WTC11 (cell line): ENCODE measurements around the gene EFCAB14. TPM values are rescaled to one million over a fixed set of nuclear protein-coding genes. Genes with fewer than 3 reads are reported as not detected.
"Not testable (repeated sequence)": the region's sequence is repeated elsewhere in the genome, so short reads cannot be mapped to it uniquely, and the experiment has no call there.

ENCODE experiments used
- ATAC-seq: fragments of 200-7000 bp; cut with Tn5 transposase; 2 replicates; pipeline ENCODE4 v1.10.0; 2021; ENCODE audit warnings: mild to moderate bottlenecking, moderate library complexity
- CTCF ChIA-PET: fragments of 300-600 bp; sonication (Branson Sonifier 250); formaldehyde crosslinking; loops from one replicate; lab custom pipeline; 2021; ENCODE audit warnings: antibody characterized with exemption; lab: Charles Lee
- POLR2A ChIA-PET: fragments of 350-600 bp; sonication (Branson Sonifier 250); formaldehyde crosslinking; loops from one replicate; lab custom pipeline; 2021; ENCODE audit warnings: antibody characterized with exemption; lab: Charles Lee
- DNase-seq: peaks from one replicate; pipeline ENCODE4 v3.0.0; 2021; ENCODE audit warnings: low spot score
- H3K27ac Mint-ChIP-seq: 2 replicates; pipeline ENCODE4 v1.8.0; 2021; ENCODE audit warnings: mixed read lengths
- H3K27me3 Mint-ChIP-seq: 2 replicates; pipeline ENCODE4 v1.8.0; 2021; ENCODE audit warnings: low read depth, mild to moderate bottlenecking, moderate library complexity, mixed read lengths
- H3K36me3 Mint-ChIP-seq: 2 replicates; pipeline ENCODE4 v1.8.0; 2021; ENCODE audit warnings: mixed read lengths
- H3K4me1 Mint-ChIP-seq: 2 replicates; pipeline ENCODE4 v1.8.0; 2022; ENCODE audit warnings: mixed read lengths
- H3K4me3 Mint-ChIP-seq: 2 replicates; pipeline ENCODE4 v1.8.0; 2021; ENCODE audit warnings: mild to moderate bottlenecking, moderate library complexity, mixed read lengths
- H3K9me3 Mint-ChIP-seq: 2 replicates; pipeline ENCODE4 v1.8.0; 2021; ENCODE audit warnings: mixed read lengths
- ARID4B ChIP-seq: sonication (generic); formaldehyde crosslinking; IDR thresholded peaks from 2 replicates; pipeline ENCODE4 v1.8.0; 2023; ENCODE audit warnings: missing genetic modification reagents, mild to moderate bottlenecking, borderline replicate concordance
- ATF6 ChIP-seq: sonication (generic); formaldehyde crosslinking; IDR thresholded peaks from 2 replicates; pipeline ENCODE4 v1.8.1; 2023; ENCODE audit warnings: mild to moderate bottlenecking, missing genetic modification reagents
- CREB1 ChIP-seq: sonication (generic); formaldehyde crosslinking; IDR thresholded peaks from 2 replicates; pipeline ENCODE4 v1.8.0; 2023; ENCODE audit warnings: mild to moderate bottlenecking, missing genetic modification reagents
- CTCF ChIP-seq: fragments of 200-600 bp; IDR thresholded peaks from 2 replicates; pipeline ENCODE4 v1.8.0; 2022; ENCODE audit warnings: antibody characterized with exemption
- ETV6 ChIP-seq: sonication (generic); formaldehyde crosslinking; IDR thresholded peaks from 2 replicates; pipeline ENCODE4 v1.8.1; 2022; ENCODE audit warnings: mild to moderate bottlenecking, missing genetic modification reagents
- FOXP1 ChIP-seq: sonication (generic); formaldehyde crosslinking; IDR thresholded peaks from 2 replicates; pipeline ENCODE4 v1.8.0; 2022; ENCODE audit warnings: missing genetic modification reagents, mild to moderate bottlenecking, moderate library complexity, borderline replicate concordance
- FOXP4 ChIP-seq: sonication (generic); formaldehyde crosslinking; IDR thresholded peaks from 2 replicates; pipeline ENCODE4 v1.8.0; 2022; ENCODE audit warnings: mild to moderate bottlenecking, missing genetic modification reagents
- GABPB1 ChIP-seq: sonication (generic); formaldehyde crosslinking; IDR thresholded peaks from 2 replicates; pipeline ENCODE4 v1.8.1; 2023; ENCODE audit warnings: mild to moderate bottlenecking, missing genetic modification reagents
- HMGA2 ChIP-seq: fragments of 250-450 bp; sonication (Bioruptor Pico); IDR thresholded peaks from 2 replicates; pipeline ENCODE4 v1.4.0; 2021; ENCODE audit warnings: mild to moderate bottlenecking, moderate library complexity
- HMGXB4 ChIP-seq: sonication (generic); formaldehyde crosslinking; IDR thresholded peaks from 2 replicates; pipeline ENCODE4 v1.8.1; 2023; ENCODE audit warnings: mild to moderate bottlenecking, moderate library complexity, missing genetic modification reagents
- MYBL2 ChIP-seq: sonication (generic); formaldehyde crosslinking; IDR thresholded peaks from 2 replicates; pipeline ENCODE4 v1.8.1; 2023; ENCODE audit warnings: mild to moderate bottlenecking, moderate library complexity, missing genetic modification reagents
- NR2C2 ChIP-seq: sonication (generic); formaldehyde crosslinking; IDR thresholded peaks from 2 replicates; pipeline ENCODE4 v1.8.0; 2022; ENCODE audit warnings: mild to moderate bottlenecking, missing genetic modification reagents
- TEAD4 ChIP-seq: sonication (generic); formaldehyde crosslinking; IDR thresholded peaks from 2 replicates; pipeline ENCODE4 v1.8.0; 2022; ENCODE audit warnings: mild to moderate bottlenecking, missing genetic modification reagents
- ZBTB21 ChIP-seq: sonication (generic); formaldehyde crosslinking; IDR thresholded peaks from 2 replicates; pipeline ENCODE4 v1.8.1; 2023; ENCODE audit warnings: mild to moderate bottlenecking, missing genetic modification reagents, borderline replicate concordance
- ZBTB43 ChIP-seq: sonication (generic); formaldehyde crosslinking; IDR thresholded peaks from 2 replicates; pipeline ENCODE4 v1.8.1; 2023; ENCODE audit warnings: mild to moderate bottlenecking, missing genetic modification reagents
- ZMAT4 ChIP-seq: fragments of 250-450 bp; sonication (Bioruptor Pico); IDR thresholded peaks from 2 replicates; pipeline ENCODE4 v1.9.0; 2021; ENCODE audit warnings: mild to moderate bottlenecking
- ZNF121 ChIP-seq: sonication (generic); formaldehyde crosslinking; IDR thresholded peaks from 2 replicates; pipeline ENCODE4 v1.8.0; 2023; ENCODE audit warnings: missing genetic modification reagents
- ZNF416 ChIP-seq: fragments of 250-450 bp; sonication (Bioruptor Pico); IDR thresholded peaks from 2 replicates; pipeline ENCODE4 v1.9.0; 2021; ENCODE audit warnings: mild to moderate bottlenecking, inconsistent platforms
- ZNF512 ChIP-seq: sonication (generic); formaldehyde crosslinking; IDR thresholded peaks from 2 replicates; pipeline ENCODE4 v1.8.1; 2022; ENCODE audit warnings: missing genetic modification reagents, borderline replicate concordance
- total RNA-seq: library from RNA; stranded (reverse); gene quantifications from 3 replicates; pipeline ENCODE4 v1.2.3, GENCODE V29; 2021

Gene EFCAB14
- total RNA-seq, 1 experiment from 2014 or later, result 46.2 TPM

- POLR2A ChIA-PET, result interaction anchor here (2.3 kb wide), 1 partner anchor 52 kb away, joined by 9 read pairs; the partner anchor contains the start of gene ATPAF1
- not testable (repeated sequence) for ATAC-seq
- peak; percentile 78; the same call in 1 of the 2 replicates for TF ChIP-seq HMGA2 (CRISPR knock-in tag)
- TF ChIP-seq, all 79 proteins: peak for 1; not testable (repeated sequence) for 78
- H3K9me3 Mint-ChIP-seq, H3K27me3 Mint-ChIP-seq, H3K4me3 Mint-ChIP-seq, DNase-seq, H3K27ac Mint-ChIP-seq: not testable (repeated sequence)
- Mint-ChIP-seq H3K4me1 (peaks cover 28% of the 10 kb centered on the region), H3K36me3 (peaks cover 11% of the 10 kb centered on the region)
- CTCF ChIA-PET, result interaction anchor here (1.4 kb wide), 1 partner anchor 273 kb away, joined by 4 read pairs; no protein-coding TSS in a partner anchor
These were observed 1.4 kb upstream of the EFCAB14 start for GRCh38 chr1:46720319-46720718.

- H3K4me3 Mint-ChIP-seq, result peak overlapping the region; percentile 95
- ChIA-PET POLR2A (interaction anchor here (2.3 kb wide), 1 partner anchor 51 kb away, joined by 9 read pairs; the partner anchor contains the start of gene ATPAF1), CTCF (interaction anchor here (0.7 to 2.6 kb wide), 5 partner anchors 16 to 273 kb away, joined by 3 to 7 read pairs (median 4); no protein-coding TSS in a partner anchor)
- TF ChIP-seq ZMAT4 (CRISPR knock-in tag) (no peak), CTCF (no peak), FOXP1 (CRISPR knock-in tag) (no peak), CREB1 (CRISPR knock-in tag) (no peak), FOXP4 (no peak), ARID4B (no peak), ZNF121 (no peak), NR2C2 (CRISPR knock-in tag) (no peak), ZNF512 (CRISPR knock-in tag) (no peak), HMGXB4 (CRISPR knock-in tag) (no peak), ZNF416 (no peak), TEAD4 (no peak), MYBL2 (CRISPR knock-in tag) (no peak), ATF6 (CRISPR knock-in tag) (no peak), ZBTB43 (CRISPR knock-in tag) (no peak), ZBTB21 (no peak), GABPB1 (CRISPR knock-in tag) (no peak), ETV6 (no peak)
- H3K4me1 Mint-ChIP-seq, result peaks cover 23% of the 10 kb centered on the region
- DNase-seq, result no peak
- no peaks in the 10 kb centered on the region for H3K27me3 Mint-ChIP-seq
- no peak for ATAC-seq
- H3K27ac Mint-ChIP-seq, result peak overlapping the region; percentile 29; the same call in 1 of the 2 replicates
- peaks cover 17% of the 10 kb centered on the region for H3K36me3 Mint-ChIP-seq
- H3K9me3 Mint-ChIP-seq, result no peaks in the 10 kb centered on the region
These were observed 775 bp upstream of the EFCAB14 start for GRCh38 chr1:46719689-46720088.
